Activated CD4-positive, alpha-beta T cell treated with anti-CD3 and anti-CD28 coated beads, Interleukin-2, amount 50 U/mL, for 48 hours (primary cell): ENCODE results near the gene FHIT.

Experiments
- DNase-seq, 2 experiments: peaks; one replicate each; pipeline ENCODE4 v3.0.0-alpha.2; 2020

The FHIT gene

GRCh38 chr3:60133269-60134162 is 1117.7 kb downstream of the FHIT start:
- no peak for DNase-seq

DNA sequence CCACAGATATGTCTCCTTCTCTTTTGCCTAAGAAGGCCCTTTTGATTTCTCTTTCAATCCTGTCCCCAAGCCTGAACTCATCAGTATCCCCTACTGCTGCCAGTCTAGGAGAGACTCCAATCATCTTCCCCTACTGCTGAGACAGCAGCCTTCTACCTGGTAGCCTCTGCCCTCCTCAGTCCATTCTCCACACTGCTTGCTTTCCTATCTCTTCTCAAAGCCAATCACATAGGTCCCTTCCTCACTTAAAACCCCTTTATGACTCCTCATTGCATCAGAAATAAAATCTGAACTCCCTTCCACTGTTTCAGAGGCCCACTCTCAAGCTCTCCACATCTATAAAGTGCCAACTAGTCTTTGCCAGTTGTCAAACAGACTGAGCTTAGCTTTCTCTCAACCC is 1119.6 kb downstream of the FHIT start:
- no peak for DNase-seq

DNA sequence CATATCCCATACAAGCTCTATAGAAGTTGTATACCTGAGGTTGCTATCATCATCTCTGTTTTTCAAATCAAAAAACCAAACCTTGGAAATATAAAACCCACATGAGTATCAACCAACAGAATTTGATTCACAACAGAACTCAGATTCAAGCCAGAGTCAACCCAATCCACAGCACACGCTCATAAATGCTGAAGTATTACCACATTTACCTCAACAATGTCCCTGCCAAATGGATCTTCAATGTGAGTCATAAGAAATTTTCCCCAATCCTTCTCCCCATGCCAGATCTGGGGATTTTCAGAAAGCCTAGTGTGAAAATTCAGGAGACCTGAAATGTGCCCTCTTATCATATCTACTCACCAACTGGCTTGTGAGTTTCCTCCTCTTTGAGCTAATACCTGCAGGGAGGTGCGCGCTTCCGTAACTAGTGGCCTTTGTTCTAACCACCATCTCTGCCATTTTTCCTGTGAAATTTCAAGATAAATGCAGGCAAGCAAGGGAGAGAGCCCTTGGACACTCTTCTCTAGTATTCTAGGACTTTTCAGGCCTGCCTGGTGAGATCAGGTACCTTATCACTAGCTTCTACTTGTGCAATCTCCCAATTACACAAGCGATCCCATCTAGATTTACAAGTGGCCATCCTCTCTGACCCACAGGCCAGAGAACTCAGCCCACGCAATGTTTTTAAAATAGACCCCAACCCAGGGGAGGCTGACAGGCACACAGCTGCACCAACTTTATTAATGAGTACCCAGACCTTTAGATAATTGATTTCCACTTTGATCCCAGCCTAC is 1124.5 kb downstream of the FHIT start:
- DNase-seq = no peak

DNA sequence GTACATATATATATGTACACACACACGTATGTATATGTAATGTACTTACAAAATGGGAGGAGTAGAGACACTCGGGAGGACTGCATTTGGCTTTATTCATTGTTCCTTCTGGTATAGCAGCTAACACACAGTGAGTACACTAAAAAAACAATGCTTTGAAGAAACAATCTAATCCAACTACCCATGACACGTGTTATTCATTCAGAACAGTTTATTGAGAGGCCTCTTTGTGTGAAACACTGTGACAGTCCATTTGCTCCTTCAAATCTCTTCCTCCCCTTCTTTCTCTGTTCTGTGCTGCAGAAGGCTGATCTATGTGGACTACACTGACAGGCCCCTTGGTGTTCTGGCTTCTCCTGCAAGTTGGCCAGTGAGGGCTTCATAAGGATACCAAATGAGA is 1125.6 kb downstream of the FHIT start:
- DNase-seq = no peak

- DNase-seq = no peak
Measured at GRCh38 chr3:60120245-60120644, 1131.0 kb downstream of the FHIT start.

GRCh38 chr3:60114191-60114590 is 1137.1 kb downstream of the FHIT start:
- DNase-seq = no peak

GRCh38 chr3:60107275-60107674 is 1144.0 kb downstream of the FHIT start:
- no peak for DNase-seq

GRCh38 chr3:60102154-60102553 is 1149.1 kb downstream of the FHIT start:
- DNase-seq = no peak

DNA sequence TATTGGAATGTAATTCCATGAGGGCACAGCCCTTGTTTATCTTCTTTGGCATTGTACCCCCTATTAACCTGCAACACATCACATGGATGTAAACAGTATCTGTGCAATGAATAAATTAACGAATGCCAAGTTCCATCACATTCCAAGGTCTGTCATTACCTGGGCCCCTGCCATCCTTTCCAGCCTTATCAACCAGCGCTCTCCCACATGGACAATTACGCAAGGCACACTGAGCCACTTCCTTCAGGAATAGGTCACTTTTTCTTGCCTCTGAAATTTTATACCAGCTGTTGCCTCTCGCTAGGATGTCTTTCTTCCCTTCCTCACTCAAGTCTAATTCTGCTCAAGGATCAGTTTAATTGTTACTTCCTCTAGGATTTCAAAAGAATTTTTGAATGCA is 1149.6 kb downstream of the FHIT start:
- no peak for DNase-seq

GRCh38 chr3:60096403-60096802 is 1154.8 kb downstream of the FHIT start:
- no peak for DNase-seq

GRCh38 chr3:60095930-60096329 is 1155.3 kb downstream of the FHIT start:
- no peak for DNase-seq

DNA sequence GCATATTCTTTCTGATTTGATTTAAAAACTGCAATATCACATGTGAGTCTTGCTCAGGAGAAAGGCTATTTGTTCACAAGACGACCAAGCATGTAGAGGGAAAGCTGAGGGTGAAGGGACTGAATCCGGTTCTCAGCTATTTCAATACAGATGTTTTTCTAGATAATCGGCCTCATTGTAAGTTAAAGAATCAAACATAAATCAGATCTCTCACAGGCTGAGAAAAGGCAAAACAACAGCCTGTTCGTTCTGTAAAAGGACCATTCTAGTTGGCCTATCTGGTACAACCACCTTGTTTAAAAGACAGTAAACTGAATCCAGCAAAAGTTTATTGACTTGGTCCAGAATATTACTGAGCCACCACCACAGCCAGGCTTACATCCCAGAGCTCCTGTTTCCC is 1155.7 kb downstream of the FHIT start:
- no peak for DNase-seq

- DNase-seq = no peak
Measured at GRCh38 chr3:60094392-60094947, 1156.8 kb downstream of the FHIT start.

DNA sequence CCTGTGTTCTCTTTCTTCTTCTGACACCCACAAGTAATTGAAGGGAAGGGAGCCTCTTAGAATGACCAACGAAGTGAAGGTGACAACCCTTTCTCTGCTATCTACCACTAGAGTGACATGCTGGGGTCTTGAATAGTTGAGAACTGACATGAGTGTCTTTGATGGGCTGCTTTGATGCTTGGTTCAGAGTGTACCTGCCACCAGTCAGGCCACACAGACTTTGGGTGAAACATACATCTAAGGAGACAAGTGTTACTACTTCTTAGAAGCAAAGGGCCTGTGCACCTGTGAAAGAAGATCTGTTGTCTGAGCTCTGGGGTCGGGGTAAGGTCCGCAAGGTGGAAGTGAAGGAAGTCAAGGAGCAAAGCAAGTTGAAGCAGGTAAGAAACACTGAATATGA is 1160.7 kb downstream of the FHIT start:
- DNase-seq = no peak

DNA sequence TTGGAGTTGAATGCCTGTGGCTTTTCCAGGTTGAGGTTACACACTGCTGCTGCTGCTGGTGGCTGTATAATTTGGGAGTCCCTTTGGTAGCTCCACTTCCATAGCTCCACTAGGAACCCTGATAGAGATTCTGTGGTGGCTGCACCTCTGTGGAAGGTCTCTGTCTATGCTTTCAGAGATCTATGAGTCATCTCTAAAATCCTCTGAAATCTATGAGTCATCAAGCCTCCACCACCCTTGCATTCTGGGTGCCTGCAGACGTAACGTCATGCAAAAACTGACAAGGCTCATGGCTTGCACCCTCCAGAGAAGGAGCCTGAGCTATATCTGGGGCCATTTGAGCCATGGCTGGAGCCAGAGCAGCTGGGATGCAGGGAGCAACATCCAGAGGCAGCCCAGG is 1164.4 kb downstream of the FHIT start:
- DNase-seq = peak; percentile 37 to 49

- DNase-seq = no peak
Measured at GRCh38 chr3:60085649-60086048, 1165.6 kb downstream of the FHIT start.

DNA sequence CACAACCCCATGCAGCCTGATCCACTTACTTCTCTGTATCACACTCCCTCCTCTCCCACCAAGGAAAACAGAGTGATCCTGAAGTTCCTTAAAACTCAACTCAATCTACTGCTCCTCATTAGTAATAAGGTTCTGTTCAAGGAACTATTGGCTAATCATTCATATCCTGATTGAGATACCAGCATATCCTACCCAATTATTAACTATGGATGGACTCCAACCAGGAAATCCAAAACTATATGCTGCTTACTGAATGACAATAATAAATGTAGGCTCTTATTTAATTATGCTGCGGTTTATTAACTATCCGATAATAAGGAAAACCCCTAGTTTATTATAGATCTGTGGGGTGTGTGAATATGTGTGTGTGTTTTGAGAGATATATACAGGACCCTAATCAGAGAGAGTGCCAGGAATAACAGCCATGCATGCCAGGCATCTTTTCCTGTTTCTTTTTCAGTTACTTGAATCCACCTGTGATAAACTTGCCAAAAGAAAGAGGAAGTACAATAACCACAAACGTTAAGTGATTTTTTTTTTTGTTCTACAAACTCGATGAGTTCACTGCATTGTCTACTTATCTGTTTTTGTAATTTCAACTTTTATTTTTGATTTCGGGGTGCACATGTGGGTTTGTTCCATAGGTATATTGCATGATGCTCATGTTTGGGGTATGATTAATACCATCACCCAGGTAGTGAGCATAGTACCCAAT is 1169.7 kb downstream of the FHIT start:
- DNase-seq = no peak

DNA sequence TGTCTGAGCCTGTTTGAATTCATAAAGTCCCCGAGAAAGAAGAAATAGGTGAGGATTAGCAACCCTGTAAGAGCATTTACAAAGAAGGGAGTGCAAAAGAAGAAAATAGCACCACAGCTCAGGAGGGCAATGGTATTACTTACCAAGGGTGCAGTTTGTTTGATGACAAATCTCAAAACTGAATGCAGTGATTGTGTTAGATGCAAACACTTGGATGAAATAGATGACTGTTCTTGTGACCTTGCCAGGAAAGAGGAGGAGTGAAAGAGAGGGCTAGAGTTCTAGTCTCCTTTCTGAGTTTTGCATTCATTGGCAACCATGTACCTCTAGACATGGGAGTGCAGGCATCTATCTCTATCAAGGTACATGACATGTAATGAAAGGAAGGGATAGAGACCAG is 1170.6 kb downstream of the FHIT start:
- DNase-seq = no peak

DNA sequence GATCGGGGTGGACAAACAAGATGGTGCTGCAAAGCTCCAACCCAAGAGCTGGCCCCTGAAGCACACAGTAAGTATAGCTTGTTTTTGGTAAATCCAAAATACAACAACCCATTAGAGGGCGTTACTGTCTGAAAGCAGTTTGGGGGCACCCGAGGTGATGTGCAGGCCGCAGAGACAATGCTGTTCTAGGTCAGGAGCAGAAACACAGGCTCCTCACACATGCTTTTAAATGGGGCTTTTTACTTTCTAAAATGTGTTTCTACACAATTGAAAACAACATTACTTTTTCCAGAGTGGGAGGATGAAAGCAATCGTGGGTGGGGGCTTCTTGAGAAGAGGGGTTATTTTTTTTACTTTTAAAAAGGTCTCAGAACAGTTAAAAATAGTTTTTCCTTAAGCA is 1172.2 kb downstream of the FHIT start:
- peak; percentile 31 to 44 for DNase-seq

GRCh38 chr3:60076331-60076730 is 1174.9 kb downstream of the FHIT start:
- DNase-seq = no peak

GRCh38 chr3:60073942-60074341 is 1177.3 kb downstream of the FHIT start:
- no peak for DNase-seq

GRCh38 chr3:60073228-60073627 is 1178.0 kb downstream of the FHIT start:
- no peak for DNase-seq

GRCh38 chr3:60070366-60070765 is 1180.9 kb downstream of the FHIT start:
- no peak for DNase-seq
